T-helper 2 cell treated with Interferon-gamma antibody and Interleukin-4, amounts not matched to agents 100 ng/mL and 5 ng/mL, for 36 hours (primary cell): ENCODE data around the gene USP20. TPM values are rescaled to one million over a fixed set of nuclear protein-coding genes. Genes with fewer than 3 reads are reported as not detected.

Experiments
- intact Hi-C: fragments of 100-400 bp; cut with micrococcal nuclease; formaldehyde crosslinking; loops from one replicate; pipeline ENCODE4 v1.15.1; 2023
- total RNA-seq: library from RNA; stranded (reverse); gene quantifications from 2 replicates; pipeline ENCODE4 v1.2.3, GENCODE V29; 2022

Gene USP20
- total RNA-seq, 1 donor from 2014 or later: 78.4 TPM

- intact Hi-C loops: no loop called here
These were observed 16.6 kb downstream of the USP20 start for GRCh38 chr9:129851821-129852220.

- intact Hi-C loops: no loop called here
These were observed 17.3 kb downstream of the USP20 start for GRCh38 chr9:129852579-129852978.

GRCh38 chr9:129853614-129854013 lies 18.4 kb downstream of the USP20 start:
- intact Hi-C loops: no loop called here

GRCh38 chr9:129854588-129855110 lies 19.4 kb downstream of the USP20 start:
- intact Hi-C loops: no loop called here

GRCh38 chr9:129857207-129857606 lies 21.9 kb downstream of the USP20 start:
- intact Hi-C loops: no loop called here

GRCh38 chr9:129858167-129858962 lies 23.1 kb downstream of the USP20 start:
- intact Hi-C loops: no loop called here

- intact Hi-C loops: no loop called here
These were observed 25.6 kb downstream of the USP20 start for GRCh38 chr9:129860653-129861446.

GRCh38 chr9:129861447-129861827 lies 26.2 kb downstream of the USP20 start:
- intact Hi-C loops: no loop called here

GRCh38 chr9:129863059-129863690 lies 27.9 kb downstream of the USP20 start:
- intact Hi-C loops: loop anchor here (2.0 kb wide), 1 partner anchor 28 kb away; the partner anchor contains the start of genes C9orf78 and USP20

GRCh38 chr9:129864991-129865647 lies 29.9 kb downstream of the USP20 start:
- intact Hi-C loops: loop anchor here (5.0 kb wide), 1 partner anchor 43 kb away; the partner anchor contains the start of gene TOR1A

- intact Hi-C loops: loop anchor here (5.0 kb wide), 1 partner anchor 43 kb away; the partner anchor contains the start of gene TOR1A
These were observed 30.5 kb downstream of the USP20 start for GRCh38 chr9:129865668-129866320.

- intact Hi-C loops: loop anchor here (5.0 kb wide), 1 partner anchor 44 kb away; the partner anchor contains the start of gene TOR1A
These were observed 31.3 kb downstream of the USP20 start for GRCh38 chr9:129866394-129867135.

GRCh38 chr9:129867136-129868022 lies 32.1 kb downstream of the USP20 start:
- intact Hi-C loops: loop anchor here (5.0 kb wide), 1 partner anchor 45 kb away; the partner anchor contains the start of gene TOR1A

- intact Hi-C loops: loop anchor here (5.0 kb wide), 1 partner anchor 46 kb away; the partner anchor contains the start of gene TOR1A
These were observed 33.0 kb downstream of the USP20 start for GRCh38 chr9:129868023-129868871.

- intact Hi-C loops: loop anchor here (1.0 to 5.0 kb wide), 3 partner anchors 15 to 47 kb away; partner anchors contain the start of genes C9orf78, TOR1A and USP20
These were observed 33.7 kb downstream of the USP20 start for GRCh38 chr9:129868872-129869486.

GRCh38 chr9:129869585-129870501 lies 34.6 kb downstream of the USP20 start:
- intact Hi-C loops: loop anchor here (1.0 to 5.0 kb wide), 3 partner anchors 14 to 48 kb away; partner anchors contain the start of genes C9orf78, TOR1A and USP20
